Inflammatory macrophage (primary cell): Measurements from ENCODE around the gene VEZF1.

Source experiments
- DNase-seq, 2 donors: peaks; one replicate each; pipeline ENCODE4 v3.0.0-alpha.2; 2020 to 2022
- total RNA-seq, 18 experiments: gene quantifications; one replicate each; lab custom pipeline; 2026; ENCODE audit warnings: mixed read lengths in 6 of 18, inconsistent platforms in 2 of 18; lab: John Stamatoyannopoulos, UW

Gene VEZF1, protein sequence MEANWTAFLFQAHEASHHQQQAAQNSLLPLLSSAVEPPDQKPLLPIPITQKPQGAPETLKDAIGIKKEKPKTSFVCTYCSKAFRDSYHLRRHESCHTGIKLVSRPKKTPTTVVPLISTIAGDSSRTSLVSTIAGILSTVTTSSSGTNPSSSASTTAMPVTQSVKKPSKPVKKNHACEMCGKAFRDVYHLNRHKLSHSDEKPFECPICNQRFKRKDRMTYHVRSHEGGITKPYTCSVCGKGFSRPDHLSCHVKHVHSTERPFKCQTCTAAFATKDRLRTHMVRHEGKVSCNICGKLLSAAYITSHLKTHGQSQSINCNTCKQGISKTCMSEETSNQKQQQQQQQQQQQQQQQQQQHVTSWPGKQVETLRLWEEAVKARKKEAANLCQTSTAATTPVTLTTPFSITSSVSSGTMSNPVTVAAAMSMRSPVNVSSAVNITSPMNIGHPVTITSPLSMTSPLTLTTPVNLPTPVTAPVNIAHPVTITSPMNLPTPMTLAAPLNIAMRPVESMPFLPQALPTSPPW
- total RNA-seq: 26.5 to 66.8 (median 36.0) reads per million in 18 experiments

DNA sequence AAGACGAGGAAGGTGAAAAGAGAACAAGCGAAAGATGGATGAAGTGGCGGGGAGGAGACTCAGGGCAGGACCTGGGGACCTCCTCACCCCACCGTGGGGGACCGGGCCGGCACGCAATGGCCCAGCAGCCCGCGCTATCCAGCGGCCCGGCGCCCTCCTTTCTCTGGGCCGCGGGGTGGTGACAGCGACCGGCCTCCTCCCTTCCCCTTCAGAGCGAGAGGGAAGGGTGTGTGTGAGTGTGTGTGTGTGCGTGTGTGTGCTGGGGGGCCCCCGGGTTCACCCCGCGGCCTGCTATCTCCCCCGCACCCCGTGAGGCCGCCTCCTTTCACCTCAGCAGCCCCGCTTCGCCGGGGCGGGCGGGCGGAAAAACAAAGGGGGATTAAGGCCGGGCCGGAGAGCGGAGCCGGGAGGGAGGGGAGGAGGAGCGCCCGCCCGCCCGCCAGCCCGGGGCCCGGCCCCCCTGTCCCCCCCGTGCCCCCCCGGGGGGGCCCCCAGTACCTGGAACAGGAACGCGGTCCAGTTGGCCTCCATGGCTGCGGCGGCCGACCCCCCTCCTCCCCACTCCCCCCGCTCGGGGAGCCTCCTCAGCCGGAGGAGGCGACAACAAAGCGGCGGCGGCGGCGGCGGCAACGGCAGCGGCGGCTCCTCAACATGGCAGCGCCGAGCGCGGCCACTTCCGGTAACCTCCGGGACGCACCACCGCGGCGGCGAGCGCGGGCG lies at the start of gene VEZF1:
TSS of gene VEZF1 (minus strand) at position 674 of the 720 bp plus-strand sequence. CDS start at position 531, 143 bp downstream.
- peak; percentile 60 to 72 for DNase-seq

DNA sequence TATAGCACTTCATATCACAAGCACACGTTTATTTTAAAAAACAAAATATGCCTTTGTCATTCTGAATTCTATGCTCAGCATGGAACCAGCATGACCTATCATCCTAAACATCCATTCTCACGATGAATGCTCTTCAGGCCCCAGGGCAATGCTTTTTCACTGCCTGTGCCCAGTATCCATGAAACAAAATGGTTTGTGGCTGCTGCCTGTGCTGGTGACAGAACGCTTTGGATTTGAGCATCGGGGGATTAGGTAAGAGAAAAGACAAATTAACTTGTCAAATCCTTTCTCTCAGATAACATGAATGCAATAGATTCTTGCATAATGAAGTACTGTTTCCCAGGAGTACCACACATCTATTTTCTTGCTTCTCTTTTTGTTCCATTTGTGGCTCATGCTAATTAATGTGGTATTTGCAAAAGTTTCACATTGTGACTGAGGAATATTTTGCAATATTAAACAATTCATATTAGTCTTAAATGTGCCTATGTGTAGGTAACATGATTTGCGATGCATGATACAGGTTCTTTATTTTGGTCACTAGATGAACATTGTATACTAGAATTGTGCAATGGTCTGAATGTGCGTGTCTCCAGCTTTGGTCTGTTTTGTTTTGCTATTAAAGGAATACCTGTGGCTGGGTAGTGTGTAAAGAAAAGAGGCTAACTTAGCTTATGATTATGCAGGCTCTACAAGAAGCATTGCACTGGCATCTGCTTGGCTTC lies 44.8 kb upstream of the VEZF1 start:
- peak in 1 of 2 donors; percentile 33 for DNase-seq

DNA sequence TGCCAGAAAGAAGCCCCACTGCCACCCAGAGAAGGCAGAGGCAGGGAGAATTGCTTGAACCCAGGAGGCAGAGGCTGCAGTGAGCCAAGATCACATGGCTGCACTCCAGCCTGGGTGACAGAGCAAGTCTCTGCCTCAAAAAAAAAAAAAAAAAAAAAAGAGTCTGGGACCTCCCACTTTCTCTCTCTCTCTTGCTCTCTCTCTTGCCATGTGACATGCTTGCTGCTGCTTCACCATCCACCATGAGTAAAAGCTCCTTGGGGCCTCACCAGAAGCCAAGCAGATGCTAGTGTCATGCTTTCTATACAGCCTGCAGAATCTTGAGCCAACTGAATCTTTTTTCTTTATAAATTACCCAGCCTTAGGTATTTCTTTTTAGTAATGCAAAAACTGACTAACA lies 40.5 kb upstream of the VEZF1 start:
- no peak for DNase-seq

DNA sequence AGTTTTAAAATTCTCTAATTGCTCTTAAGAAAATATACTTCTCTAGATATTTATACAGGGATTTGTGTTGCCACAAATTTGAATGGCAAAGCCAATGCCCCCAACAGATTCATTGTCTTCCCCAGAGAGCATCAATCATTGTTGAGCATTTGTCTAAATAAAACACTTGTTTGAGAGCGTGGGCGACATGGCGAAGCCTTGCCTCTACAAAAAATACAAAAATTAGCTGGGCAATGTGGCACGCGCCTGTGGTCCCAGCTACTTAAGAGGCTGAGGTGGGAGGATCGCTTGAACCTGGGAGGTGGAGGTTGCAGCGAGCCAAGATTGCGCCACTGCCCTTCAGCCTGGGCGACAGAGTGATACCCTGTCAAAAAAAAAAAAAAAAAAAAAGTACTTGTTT lies 32.3 kb upstream of the VEZF1 start:
- DNase-seq: no peak

DNA sequence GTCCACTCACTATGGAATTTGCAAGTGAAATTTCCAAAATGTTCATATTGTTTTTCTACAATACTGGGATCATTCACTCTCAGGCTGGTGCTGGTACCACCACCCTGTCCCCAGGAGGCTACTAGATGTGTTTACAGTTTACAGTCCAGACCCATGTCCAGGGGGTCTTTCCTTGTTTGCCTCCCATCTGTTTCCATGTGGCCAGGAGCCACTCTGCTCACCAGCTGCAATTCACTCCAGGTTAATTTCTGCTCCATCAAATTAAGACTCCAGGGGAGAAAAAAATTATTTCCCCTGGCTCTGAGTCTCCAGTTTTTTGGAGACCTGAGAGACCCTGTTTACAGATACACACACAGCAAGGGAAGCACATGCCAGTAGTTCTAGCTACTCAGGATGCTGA lies 31.5 kb upstream of the VEZF1 start:
- DNase-seq: no peak

DNA sequence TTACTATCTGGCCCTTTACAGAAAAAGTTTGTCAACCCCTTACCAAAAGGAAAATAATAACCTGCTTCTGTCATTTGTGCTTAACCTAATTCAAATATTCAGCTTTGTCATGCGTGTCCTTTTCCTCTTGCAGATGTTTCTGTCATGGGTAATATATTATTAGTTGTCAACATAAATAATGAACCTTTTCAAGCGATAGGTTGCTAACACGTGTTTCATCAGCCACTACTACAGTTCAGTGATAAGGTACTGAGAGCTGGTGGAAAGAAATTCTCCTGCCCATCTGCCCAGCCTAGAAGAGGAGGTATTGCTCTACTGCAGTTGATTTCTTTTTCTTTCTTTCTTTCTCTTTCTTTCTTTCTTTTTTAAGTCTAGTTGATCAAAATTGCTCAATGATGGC lies 31.0 kb upstream of the VEZF1 start:
- DNase-seq: no peak

DNA sequence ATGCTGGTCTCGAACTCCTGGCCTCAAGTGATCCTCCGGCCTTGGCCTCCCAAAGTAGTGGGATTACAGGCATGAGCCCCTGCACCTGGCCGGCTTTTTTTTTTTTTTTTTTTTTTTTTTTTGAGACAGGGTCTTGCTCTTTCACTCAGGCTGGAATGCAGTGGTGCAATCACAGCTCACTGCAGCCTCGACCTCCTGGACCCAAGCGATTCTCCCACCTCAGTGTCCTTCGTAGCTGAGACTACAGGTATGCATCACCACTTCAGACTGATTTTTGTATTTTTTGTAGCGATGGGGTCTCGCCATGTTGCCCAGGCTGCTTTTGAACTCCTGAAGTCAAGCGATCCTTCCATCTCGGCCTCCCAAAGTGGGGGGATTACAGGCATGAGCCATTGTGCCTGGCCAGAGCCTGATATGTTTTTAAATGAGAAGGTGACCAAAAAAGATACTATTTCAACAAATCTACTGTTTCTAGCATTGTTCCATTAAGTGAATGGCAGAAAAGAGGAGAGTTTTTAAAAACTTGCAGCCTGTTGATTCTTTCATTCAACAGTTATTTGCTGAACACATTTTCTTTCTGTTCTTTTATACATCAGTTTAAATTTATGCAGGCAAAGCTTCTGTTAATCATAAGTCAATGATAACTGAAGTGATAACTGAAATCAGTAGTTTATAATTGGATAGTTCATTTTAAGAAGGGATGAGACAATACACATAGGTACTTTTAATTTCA lies 22.2 kb upstream of the VEZF1 start:
- DNase-seq: no peak

DNA sequence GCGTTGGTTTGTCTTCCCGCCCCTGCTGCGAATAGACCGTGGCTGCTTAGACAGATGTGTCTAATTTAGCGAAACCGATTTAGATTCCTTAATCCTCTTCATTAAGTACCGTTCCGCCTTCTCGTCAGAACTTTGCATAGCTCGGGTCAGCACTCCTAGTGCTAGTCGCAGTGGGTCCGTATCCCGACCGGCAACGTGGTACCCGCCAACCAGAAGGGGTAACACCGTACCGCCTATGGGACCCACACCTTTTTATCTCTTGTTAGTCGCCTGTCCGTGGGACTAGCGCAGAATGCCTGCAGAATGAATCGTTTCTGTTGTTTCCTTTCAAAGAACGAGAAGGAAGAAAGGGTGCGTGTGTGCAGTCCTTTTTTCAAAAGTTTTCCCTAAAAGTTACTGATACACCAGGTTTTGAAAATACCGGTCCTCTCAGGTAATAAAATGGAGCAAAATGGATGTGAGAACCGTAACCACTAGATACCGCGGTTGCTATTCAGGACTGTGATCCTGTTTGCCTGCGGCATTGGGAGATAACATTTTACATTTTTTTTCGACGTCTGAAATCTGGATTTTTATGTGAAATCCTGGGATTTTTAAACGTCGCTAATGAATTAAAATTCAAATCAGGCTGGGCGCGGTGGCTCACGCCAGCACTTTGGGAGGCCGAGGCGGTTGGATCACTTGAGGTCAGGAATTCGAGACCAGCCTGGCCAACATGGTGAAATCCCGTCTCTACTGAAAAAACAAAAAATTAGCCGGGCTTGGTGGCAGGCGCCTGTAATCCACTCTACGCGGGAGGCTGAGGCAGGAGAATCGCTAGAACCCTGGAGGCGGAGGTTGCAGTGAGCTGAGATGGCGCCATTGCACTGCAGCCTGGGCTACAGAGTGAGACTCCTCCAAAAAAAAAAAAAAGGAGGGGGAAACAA lies 20.0 kb upstream of the VEZF1 start:
- DNase-seq: no peak

DNA sequence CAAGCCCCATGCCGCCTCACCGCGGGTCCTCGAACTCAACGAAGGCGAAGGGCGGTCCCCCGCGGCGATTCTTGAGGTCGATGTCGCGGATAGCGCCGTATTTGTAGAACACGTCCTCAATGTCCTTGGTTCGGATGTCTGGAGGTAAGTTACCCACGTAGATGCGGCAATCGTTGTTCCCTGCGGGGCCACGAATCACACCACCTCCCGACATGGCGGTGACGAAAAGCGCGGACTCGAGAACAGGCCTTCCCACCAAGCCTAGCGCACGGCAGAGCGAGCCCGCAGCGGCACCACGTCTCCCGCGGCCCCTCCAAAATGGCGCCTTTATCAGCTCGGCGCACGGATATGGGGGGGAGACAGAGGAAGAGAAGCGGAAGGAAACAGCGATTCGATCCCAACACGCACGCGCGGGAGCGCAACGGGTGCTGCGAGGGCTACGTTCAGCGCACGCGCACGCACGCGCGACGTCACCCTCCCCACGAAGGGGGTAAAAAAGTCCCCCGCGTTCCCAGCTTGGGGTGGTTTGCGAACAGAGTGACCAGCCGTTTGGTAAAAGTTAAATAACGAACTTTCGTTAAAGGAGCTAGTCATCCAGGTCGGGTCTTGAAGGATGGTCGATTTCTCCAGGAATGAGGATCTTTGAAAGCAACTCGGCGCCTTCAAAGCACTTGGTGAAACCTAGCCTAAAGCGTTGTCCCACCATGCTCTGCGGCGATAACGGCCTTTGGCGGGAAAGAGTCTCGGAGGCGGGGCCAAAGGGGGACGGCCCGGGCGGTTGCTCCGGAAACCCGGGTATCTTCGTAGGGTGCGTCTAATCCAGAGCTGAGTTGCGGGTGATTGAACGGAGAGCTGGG lies 19.1 kb upstream of the VEZF1 start, which contains the start of gene SRSF1:
TSS of gene SRSF1 (minus strand) at position 323 of the 857 bp plus-strand sequence. CDS start at position 214, 109 bp downstream.
- DNase-seq: peak; percentile 98 to 99

DNA sequence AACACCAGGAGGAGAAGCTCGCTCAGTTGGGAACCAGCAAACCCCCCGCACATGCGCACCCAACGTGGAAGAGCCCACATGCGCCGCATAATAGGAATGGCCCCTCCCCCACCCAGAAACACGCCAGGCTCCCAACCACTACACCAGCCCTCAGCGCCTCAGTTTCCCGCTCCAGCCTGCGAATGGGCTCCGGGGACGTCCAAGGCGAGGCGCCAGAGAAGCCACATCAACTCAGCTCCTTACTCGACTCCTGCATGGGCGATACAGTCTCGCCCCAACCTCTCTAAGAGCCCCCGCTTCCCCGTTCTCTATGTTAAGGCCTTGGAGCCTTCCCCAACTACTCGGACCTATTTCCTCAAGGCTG lies 18.5 kb upstream of the VEZF1 start:
- DNase-seq: peak; percentile 41 to 61

DNA sequence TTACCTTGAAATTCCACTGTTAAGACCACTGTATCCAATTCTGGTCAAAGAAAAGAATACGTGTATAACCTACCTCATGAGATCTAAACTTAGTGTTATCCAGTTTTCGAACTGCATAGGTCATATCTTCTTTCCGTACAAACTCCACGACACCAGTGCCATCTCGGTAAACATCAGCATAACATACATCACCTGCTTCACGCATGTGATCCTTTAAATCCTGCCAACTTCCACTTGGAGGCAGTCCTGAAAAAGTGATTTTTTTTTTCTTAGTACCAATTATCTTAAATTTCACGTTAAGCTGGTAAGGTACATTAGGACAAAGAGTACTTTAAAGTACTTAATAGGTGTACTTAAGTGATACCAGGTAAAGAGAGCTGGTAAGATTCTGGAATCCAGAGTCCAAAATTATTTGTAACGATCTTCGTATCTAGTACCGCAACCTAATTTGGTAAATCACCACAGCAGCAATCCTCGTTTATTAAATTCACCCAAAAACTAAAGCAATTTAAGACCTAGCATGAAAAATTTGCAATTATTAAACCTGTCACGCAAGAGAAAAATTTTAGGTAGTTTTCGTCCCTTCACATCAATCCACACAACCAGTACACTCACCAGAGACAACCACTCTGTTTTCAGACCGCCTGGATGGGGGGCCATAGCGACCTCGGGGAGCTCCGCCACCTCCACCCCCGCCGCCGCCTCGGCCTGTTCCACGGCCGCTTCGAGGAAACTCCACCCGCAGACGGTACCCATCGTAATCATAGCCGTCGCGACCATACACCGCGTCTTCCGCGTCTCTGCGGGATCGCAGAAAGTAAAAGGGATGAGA lies 17.9 kb upstream of the VEZF1 start:
- no peak for DNase-seq

DNA sequence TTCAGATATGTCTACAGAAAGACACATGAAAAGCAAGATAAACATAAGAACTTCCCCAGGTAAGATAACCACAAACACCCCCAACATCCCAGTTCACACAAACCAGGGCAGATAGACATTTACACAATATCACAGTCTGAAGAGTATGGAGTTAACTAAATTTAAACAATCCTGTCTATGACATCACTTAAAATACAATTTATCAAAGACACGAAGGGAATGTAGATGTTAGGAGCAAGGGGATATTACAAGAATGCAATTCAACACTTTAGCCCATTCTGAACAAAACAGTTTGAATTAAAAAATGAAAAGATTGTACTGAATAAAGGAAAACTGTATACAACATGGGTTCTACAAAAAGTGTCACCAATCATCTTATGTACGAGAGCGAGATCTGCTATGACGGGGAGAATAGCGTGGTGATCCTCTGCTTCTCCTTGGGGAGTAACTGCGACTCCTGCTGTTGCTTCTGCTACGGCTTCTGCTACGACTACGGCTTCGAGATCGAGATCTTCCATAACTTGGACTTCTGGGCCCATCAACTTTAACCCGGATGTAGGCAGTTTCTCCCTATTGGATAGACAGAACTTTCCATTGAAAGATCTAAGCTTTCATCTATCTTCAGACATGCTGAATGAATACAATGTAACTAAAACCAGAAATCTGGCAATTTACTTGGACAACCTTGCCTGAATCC lies 17.1 kb upstream of the VEZF1 start:
- no peak for DNase-seq

DNA sequence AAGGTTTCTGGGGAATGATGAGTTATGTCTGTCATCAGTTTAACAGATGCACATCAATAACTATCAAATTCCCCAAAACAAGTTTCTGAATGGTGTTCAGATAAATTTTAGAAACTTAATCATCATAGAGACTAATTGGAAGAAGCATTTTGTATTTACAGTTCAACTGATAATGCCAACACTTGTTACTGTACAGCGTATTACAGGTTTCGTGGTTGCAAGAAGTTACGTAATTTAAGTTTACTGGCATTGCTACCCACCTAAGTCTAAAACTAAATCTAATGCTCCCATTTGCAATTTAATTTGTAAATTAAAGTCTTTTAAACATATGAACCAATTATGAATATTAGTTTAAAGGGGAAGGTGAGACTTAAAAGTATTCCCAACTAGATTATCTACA lies 16.0 kb upstream of the VEZF1 start:
- DNase-seq: no peak

DNA sequence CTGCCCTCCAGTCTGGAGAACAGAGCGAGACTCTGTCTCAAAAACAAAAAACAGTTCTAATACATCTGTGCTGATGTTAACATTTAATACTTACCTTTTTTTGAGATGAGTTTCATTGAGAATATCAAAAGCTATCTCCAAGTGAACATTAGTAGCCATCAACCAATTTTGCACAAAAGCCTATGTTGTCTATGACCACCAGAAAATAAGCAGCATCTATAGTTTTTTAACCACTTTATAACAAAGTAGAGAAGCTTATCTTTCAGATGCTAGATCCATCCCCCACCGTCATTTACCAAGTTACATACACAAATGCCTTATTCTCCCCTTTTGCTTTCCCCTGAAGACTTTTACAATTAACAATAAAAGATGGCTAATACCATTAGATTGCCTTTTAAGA lies 14.9 kb upstream of the VEZF1 start:
- no peak for DNase-seq

DNA sequence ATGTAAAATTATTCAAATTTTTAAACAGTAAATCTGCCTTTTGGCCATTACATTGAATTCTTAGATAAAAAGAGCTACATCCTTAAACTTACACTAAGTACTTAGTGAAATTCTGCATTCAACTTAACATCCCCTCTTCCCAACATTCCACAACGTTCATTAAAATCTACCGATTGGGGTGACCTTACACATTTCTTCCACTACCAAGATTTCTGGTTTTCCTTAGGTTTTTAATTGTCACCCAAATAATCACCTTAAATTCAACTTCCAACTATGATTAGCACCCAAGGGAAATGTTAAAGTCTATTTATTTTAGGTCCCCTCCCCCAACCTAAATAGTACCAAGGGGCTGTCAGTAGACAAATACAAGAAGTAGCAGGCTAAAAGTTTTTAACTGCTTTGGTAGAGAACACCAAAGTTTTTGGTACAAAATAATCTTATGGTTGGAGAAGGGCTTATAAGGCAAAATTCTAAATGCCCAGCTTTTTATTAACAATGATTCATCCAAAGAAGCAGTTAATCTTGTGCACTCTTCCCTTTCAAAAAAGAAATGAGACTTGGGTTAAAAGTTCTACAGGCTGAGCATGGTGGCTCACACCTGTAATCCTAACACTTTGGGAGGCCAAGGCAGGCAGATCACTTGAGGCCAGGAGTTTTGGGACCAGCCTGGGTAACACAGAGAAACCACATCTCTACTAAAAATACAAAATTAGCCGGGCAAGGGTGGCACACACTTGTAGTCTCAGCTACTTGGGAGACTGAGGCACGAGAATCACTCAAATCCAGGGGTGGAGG lies 14.3 kb upstream of the VEZF1 start:
- DNase-seq: no peak

DNA sequence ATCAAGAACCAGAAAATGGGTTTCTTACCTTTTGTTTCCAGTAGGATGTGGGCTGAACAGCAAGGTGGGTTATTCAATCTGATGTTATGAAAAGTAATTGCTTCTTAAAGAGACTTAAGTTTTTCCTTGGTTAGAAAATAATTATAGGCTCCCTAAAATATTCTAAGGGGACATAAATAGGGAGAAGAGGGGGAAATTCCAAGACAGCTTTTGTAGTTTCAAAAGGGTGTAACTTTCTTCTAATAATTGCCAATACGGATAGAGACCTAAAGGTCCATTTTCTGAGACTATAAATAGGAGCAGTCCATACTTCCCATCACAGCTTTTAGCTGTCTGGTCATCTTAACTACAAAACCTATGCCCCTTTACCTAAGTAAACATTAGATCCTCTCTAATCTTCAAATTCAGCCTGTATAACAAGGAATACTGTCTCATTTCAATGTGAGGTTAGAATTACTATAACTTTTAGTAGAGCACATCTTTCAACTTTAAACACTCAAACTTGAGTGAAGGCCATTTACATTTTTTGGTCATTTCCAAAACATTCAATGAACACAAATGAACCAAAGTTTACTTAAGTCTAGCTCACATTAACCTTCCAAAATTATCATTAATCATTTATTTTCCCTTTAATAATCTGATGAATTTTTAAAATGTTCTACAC lies 13.5 kb upstream of the VEZF1 start:
- DNase-seq: no peak

DNA sequence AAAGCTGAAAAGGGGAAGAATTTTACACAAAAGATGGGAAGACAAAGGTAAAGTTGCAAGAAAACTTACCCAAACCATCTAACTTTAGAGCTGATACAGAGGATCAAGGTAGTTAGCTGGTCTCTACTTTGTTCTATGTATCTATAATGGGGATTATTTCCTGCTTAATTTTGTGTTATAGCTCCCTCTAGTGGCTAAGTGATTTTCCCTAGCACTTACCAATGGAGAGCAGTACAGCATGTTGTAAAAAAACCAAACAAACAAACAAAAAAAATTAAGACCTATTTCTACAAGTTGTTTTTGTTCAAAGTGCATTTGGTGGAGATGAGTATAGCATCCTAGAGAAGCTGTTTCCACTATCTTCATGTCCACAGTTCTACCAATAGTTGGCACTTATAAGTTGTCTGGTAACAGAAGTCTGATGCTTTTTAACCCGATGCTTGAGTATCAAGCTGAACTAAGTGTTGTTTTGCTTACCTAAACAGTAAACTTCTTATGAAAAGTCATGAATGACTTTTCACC lies 11.5 kb upstream of the VEZF1 start:
- DNase-seq: peak; percentile 69 to 79
